Endodermal cell (in vitro differentiated cells): Measurements from ENCODE around the gene GRHL1. TPM values are rescaled to one million over a fixed set of nuclear protein-coding genes. Genes with fewer than 3 reads are reported as not detected.

Source experiments
- DNase-seq: peaks from one replicate; pipeline ENCODE4 v3.0.0-alpha.2; 2017
- H3K27ac ChIP-seq: 2 replicates; pipeline ENCODE4 v1.5.1; 2013; ENCODE audit warnings: mild to moderate bottlenecking, low read depth, low read length, moderate library complexity
- H3K27me3 ChIP-seq: 2 replicates; pipeline ENCODE4 v1.6.1; 2013; ENCODE audit warnings: mild to moderate bottlenecking, low read length, moderate library complexity; ENCODE audit not compliant: insufficient read depth, control insufficient read depth, poor library complexity, severe bottlenecking
- H3K36me3 ChIP-seq: 2 replicates; pipeline ENCODE4 v1.7.0; 2013; ENCODE audit warnings: mild to moderate bottlenecking, low read length, moderate library complexity; ENCODE audit not compliant: control insufficient read depth, insufficient read depth
- H3K4me1 ChIP-seq: one replicate; pipeline ENCODE4 v1.7.0; 2013; ENCODE audit warnings: low read length; ENCODE audit not compliant: control insufficient read depth, insufficient read depth
- H3K4me3 ChIP-seq: 2 replicates; pipeline ENCODE4 v1.5.1; 2013; ENCODE audit warnings: mild to moderate bottlenecking, low read length, moderate library complexity
- H3K9ac ChIP-seq: 2 replicates; pipeline ENCODE4 v1.6.1; 2013; ENCODE audit warnings: mild to moderate bottlenecking, low read length, moderate library complexity; ENCODE audit not compliant: poor library complexity, severe bottlenecking; ENCODE audit errors: extremely low read depth
- H3K9me3 ChIP-seq: 2 replicates; pipeline ENCODE4 v1.6.1; 2013; ENCODE audit warnings: mild to moderate bottlenecking, low read length, moderate library complexity; ENCODE audit not compliant: control insufficient read depth
- H3K27ac Mint-ChIP-seq: 2 replicates; pipeline ENCODE4 v1.8.0; 2020; ENCODE audit warnings: mixed read lengths
- H3K27me3 Mint-ChIP-seq: 2 replicates; pipeline ENCODE4 v1.8.0; 2021; ENCODE audit warnings: mild to moderate bottlenecking, mixed read lengths; ENCODE audit not compliant: insufficient read depth
- H3K36me3 Mint-ChIP-seq: 2 replicates; pipeline ENCODE4 v1.8.0; 2020; ENCODE audit warnings: low read depth, mixed read lengths
- H3K4me1 Mint-ChIP-seq: 2 replicates; pipeline ENCODE4 v1.8.0; 2020; ENCODE audit warnings: mixed read lengths
- H3K4me3 Mint-ChIP-seq: 2 replicates; pipeline ENCODE4 v1.8.0; 2020; ENCODE audit warnings: mild to moderate bottlenecking, moderate library complexity, mixed read lengths
- H3K9me3 Mint-ChIP-seq: 2 replicates; pipeline ENCODE4 v1.8.0; 2020; ENCODE audit warnings: mild to moderate bottlenecking, mixed read lengths
- WGBS, 2 experiments: methylation state at CpG; one replicate each; pipeline versions ENCODE4 v1.1.5 to v1.1.7; 2013; ENCODE audit warnings: missing lambda C conversion rate in 2 of 2, mixed read lengths in 1 of 2; ENCODE audit not compliant: insufficient coverage in 1 of 2, insufficient read length in 1 of 2; 5-methylcytosine and 5-hydroxymethylcytosine counted together
- total RNA-seq, 2 donors: library from RNA; stranded (reverse); fragmentation: NEBNext Ultra II Directional in 1 of 2; extraction: Animal tissue kit (Norgen Biotek cat#: 25700) in 1 of 2; gene quantifications; 2 replicates in 1 of 2; 3 replicates in 1 of 2; pipeline ENCODE4 v1.2.1, GENCODE V29; 2021
- TF ChIP-seq, protein P1 (sequence below): fragments of 200-600 bp; sonication (generic); conservative IDR thresholded peaks from 2 replicates; pipeline ENCODE4 v1.5.0; 2021; ENCODE audit warnings: antibody characterized with exemption, mild to moderate bottlenecking

GRHL1 gene
- total RNA-seq, 2 donors from 2014 or later: 2.7 to 2.9 TPM

DNA sequence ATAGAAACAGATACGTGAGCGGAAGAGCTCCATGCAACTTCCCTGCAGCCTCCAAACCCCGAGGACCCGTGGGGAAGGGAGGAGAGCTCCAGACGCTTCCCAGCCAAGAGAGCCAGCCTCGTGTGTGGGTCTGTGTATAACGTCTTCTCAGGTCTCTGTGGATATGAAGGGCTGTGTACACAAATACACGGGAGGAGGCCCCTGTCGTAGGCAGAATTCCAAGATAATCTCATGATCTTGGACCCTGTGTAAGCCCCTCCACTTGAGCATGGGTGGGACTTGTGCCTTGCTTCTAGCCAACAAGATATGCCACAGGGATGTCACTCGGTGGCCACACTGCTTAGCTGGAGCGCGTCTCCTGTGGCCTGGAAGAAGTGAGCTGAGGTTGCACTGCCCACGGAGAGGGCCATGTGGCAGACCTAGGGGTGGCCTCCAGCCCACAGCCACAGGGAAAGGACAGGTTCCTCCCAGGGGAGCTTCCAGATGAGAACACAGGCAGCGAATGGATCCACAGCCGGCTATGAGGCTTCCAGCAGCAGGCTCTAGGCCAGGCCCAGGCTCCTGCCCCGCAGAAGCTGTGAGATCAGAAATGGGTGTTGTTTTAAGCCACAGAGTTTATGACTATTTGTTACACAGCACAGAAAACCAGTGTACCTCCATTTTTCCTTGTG is 76.3 kb downstream of the GRHL1 start:
- H3K4me1 Mint-ChIP-seq: peaks cover 9% of the 10 kb centered on the region
- no peaks in the 10 kb centered on the region for H3K27me3 Mint-ChIP-seq
- DNase-seq: no peak
- H3K9me3 Mint-ChIP-seq: no peaks in the 10 kb centered on the region
- H3K27ac Mint-ChIP-seq: no peak overlapping the region
- TF ChIP-seq, protein P1, sequence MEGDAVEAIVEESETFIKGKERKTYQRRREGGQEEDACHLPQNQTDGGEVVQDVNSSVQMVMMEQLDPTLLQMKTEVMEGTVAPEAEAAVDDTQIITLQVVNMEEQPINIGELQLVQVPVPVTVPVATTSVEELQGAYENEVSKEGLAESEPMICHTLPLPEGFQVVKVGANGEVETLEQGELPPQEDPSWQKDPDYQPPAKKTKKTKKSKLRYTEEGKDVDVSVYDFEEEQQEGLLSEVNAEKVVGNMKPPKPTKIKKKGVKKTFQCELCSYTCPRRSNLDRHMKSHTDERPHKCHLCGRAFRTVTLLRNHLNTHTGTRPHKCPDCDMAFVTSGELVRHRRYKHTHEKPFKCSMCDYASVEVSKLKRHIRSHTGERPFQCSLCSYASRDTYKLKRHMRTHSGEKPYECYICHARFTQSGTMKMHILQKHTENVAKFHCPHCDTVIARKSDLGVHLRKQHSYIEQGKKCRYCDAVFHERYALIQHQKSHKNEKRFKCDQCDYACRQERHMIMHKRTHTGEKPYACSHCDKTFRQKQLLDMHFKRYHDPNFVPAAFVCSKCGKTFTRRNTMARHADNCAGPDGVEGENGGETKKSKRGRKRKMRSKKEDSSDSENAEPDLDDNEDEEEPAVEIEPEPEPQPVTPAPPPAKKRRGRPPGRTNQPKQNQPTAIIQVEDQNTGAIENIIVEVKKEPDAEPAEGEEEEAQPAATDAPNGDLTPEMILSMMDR: no peak
- Histone ChIP-seq H3K36me3 (no peaks in the 10 kb centered on the region), H3K9me3 (no peaks in the 10 kb centered on the region), H3K4me1 (peaks cover 9% of the 10 kb centered on the region), H3K27ac (no peak overlapping the region), H3K4me3 (no peak overlapping the region), H3K9ac (no peak overlapping the region), H3K27me3 (no peaks in the 10 kb centered on the region)
- no peak overlapping the region for H3K4me3 Mint-ChIP-seq
- H3K36me3 Mint-ChIP-seq: no peaks in the 10 kb centered on the region
- 94 to 100% methylated on average over 14 to 16 of the region's 16 CpGs for WGBS, 2 experiments

DNA sequence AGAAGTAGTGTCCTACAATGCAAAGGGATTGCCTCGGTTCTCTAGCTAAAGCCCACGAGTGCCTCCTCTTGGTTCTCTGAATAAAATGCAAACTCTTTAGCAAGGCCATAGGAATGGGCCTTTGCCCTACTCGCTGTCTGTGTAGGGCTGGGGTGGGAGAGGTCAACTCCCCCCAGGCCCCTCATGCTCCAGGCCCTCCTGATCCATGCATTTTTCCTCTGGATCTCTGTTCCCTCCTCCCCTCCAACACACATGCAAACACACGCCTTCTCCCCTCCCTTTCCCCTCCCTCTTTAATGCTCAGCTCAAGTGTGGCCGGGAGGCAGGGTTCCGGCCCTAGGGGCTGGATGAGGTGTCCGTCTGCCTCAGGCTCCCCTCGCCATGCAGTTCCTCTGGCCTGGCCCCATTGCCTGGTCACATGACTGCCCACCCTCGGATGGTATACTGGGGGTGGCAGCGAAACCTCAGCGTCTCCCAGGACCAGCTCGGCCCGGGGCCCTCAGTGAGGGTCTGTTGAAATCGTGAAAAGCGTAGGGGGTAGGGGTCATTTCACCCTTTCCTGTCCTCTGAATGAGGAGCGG is 77.0 kb downstream of the GRHL1 start:
- Mint-ChIP-seq H3K9me3 (no peaks in the 10 kb centered on the region), H3K36me3 (no peaks in the 10 kb centered on the region), H3K27me3 (no peaks in the 10 kb centered on the region), H3K4me1 (peaks cover 9% of the 10 kb centered on the region), H3K27ac (no peak overlapping the region), H3K4me3 (no peak overlapping the region)
- Histone ChIP-seq H3K27ac (no peak overlapping the region), H3K27me3 (no peaks in the 10 kb centered on the region), H3K4me3 (no peak overlapping the region), H3K4me1 (peaks cover 9% of the 10 kb centered on the region), H3K9ac (no peak overlapping the region), H3K9me3 (no peaks in the 10 kb centered on the region), H3K36me3 (no peaks in the 10 kb centered on the region)
- TF ChIP-seq, protein P1: peak; percentile 62
- DNase-seq: peak; percentile 59
- WGBS, 2 experiments: 77 to 88% methylated on average over 9 to 16 of the region's 16 CpGs

DNA sequence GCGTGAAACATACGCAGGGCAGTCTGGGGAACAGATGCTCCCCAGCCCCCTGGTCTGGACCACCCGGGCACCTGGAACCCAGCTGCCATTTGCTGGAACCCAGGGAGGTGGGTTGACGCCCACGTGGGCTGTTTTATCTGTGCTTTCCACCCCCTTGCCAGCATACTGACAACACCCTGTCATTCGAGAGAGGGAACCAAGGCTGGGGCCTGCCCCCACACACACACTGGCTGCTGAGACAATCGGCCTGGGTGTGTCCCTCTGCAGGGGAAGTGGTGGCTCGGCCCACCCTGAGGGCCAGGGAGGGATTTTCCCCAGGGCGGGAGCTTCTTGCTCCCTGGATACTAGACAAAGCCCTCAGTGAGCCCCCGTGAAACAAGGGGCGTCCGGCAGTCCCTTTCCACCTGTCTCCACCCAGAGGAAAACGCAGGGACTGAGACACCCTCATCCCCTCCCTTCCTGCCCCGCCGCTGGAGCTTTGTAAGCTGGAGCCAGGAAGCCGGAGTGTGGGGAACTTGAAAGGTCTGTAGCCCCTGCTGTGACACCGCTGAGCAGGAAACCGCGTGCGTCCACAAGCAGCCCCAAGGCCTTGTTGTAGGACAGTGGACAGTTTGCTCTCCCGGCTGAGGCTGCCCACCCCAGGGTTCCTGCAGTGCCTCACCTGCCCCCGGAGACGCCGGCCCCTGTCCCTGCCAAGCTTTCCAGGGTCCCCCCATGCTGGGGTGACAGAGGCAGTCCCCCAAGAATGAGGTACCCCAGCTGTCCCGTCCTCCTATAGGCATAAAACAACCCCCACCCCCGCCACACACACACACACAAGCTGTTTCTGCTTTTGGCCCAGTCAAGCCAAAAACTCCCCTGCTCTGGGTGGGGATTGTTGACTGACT is 77.7 kb downstream of the GRHL1 start:
- Mint-ChIP-seq H3K9me3 (no peaks in the 10 kb centered on the region), H3K4me3 (no peak overlapping the region), H3K27ac (no peak overlapping the region), H3K36me3 (no peaks in the 10 kb centered on the region), H3K27me3 (no peaks in the 10 kb centered on the region), H3K4me1 (peaks cover 9% of the 10 kb centered on the region)
- Histone ChIP-seq H3K9ac (no peak overlapping the region), H3K36me3 (no peaks in the 10 kb centered on the region), H3K27ac (no peak overlapping the region), H3K9me3 (no peaks in the 10 kb centered on the region), H3K27me3 (no peaks in the 10 kb centered on the region), H3K4me1 (peaks cover 9% of the 10 kb centered on the region), H3K4me3 (no peak overlapping the region)
- TF ChIP-seq, protein P1: peak; percentile 21
- WGBS, 2 experiments: 38 to 47% methylated on average over 9 to 26 of the region's 26 CpGs
- DNase-seq: peak; percentile 78
